ENCODE measurements around the gene TRPM3.

GRCh38 chr9:70514273-70514672 is 607.1 kb downstream of the TRPM3 start:
- TF ChIP-seq CTCF (conservative IDR thresholded peaks at IDR 0.05) = no peak
- no peak for TF ChIP-seq EZH2 (IDR thresholded peaks at IDR 0.05; ENCODE audit: low read depth)
